ENCODE measurements around the gene GRM5. TPM values are rescaled to one million over a fixed set of nuclear protein-coding genes. Genes with fewer than 3 reads are reported as not detected.

GRM5 gene
- total RNA-seq, 1 experiment from 2014 or later, result not detected

DNA sequence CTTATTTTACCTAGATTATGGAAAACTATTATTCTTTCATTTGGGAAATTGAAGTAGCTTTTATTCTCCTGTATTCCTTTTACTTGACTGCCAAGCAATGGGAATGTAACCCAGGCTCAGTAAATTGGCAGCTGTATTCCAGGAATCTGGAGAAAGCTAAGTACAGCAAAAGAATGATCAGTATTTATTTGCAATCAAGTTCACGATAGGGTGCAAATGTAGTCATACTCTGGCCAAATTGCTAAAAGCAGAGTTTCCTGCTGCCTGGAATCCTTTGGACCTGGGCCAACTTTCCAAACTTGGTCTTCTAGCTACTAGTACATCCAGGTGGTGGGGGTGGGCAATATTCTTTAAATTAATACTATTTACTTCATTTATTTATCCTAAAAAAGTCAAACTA lies 442.3 kb downstream of the GRM5 start:
- Histone ChIP-seq H2AFZ (no peak overlapping the region), H3K4me2 (no peak overlapping the region), H3K4me3 (no peak overlapping the region), H3K9me3 (ENCODE audit: insufficient read depth, low read depth) (no peaks in the 10 kb centered on the region), H3K36me3 (ENCODE audit: low read depth) (no peaks in the 10 kb centered on the region), H3K27ac (no peak overlapping the region), H4K20me1 (ENCODE audit: insufficient read depth) (no peaks in the 10 kb centered on the region), H3K4me1 (replicated peaks; ENCODE audit: insufficient read depth) (no peaks in the 10 kb centered on the region), H3F3A (ENCODE audit: insufficient read depth, low read depth) (no peaks in the 10 kb centered on the region), H3K79me2 (ENCODE audit: low read depth) (no peaks in the 10 kb centered on the region), H3K27me3 (ENCODE audit: insufficient read depth, low read depth) (no peaks in the 10 kb centered on the region), H3K9me2 (ENCODE audit: insufficient read depth) (no peaks in the 10 kb centered on the region)
- DNase-seq, result no peak
- BruUV-seq (replicated peaks), result no TSS peak
- intact Hi-C loops (cut with micrococcal nuclease; ENCODE audit: unreplicated experiment), result no loop called here
- POLR2A ChIA-PET (ENCODE audit: unreplicated experiment), result interaction anchor here (0.5 kb wide), 1 partner anchor 1065 kb away, joined by 5 read pairs; no protein-coding TSS in a partner anchor
- TF ChIP-seq, protein P1, sequence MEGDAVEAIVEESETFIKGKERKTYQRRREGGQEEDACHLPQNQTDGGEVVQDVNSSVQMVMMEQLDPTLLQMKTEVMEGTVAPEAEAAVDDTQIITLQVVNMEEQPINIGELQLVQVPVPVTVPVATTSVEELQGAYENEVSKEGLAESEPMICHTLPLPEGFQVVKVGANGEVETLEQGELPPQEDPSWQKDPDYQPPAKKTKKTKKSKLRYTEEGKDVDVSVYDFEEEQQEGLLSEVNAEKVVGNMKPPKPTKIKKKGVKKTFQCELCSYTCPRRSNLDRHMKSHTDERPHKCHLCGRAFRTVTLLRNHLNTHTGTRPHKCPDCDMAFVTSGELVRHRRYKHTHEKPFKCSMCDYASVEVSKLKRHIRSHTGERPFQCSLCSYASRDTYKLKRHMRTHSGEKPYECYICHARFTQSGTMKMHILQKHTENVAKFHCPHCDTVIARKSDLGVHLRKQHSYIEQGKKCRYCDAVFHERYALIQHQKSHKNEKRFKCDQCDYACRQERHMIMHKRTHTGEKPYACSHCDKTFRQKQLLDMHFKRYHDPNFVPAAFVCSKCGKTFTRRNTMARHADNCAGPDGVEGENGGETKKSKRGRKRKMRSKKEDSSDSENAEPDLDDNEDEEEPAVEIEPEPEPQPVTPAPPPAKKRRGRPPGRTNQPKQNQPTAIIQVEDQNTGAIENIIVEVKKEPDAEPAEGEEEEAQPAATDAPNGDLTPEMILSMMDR (conservative IDR thresholded peaks at IDR 0.05), result no peak
- no peak for TF ChIP-seq EZH2 (IDR thresholded peaks at IDR 0.05; ENCODE audit: low read depth)
- CTCF ChIA-PET, result no interaction called here

DNA sequence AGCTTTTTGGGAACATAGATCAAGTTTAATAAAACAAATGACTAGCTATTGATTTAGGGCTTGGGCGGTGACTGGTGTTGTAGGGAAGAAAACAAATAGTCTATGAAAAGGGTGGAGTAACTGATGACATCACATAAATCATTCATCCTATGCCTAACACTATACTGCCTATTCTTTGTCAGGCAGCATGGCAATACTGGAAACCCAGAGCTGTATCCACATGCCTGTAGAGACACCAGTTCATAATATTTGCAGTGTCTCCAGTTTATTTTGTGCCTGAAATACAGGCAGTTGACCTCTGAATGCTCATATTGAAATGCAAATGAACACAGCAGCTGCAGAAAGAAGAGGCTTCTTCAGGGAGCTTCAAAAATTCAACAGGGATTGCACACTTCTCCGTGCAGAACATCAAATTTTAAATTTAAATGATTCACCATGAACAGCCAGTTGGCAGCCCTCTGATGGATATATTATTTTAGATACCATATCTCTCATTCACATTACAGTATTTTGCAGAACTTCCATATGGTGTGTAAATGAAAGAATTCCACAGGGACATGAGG lies 445.1 kb downstream of the GRM5 start:
- 0 out of 2 replicates have a peak, but pooled peaks cover 1% of the 10 kb centered on the region for H3K4me1 ChIP-seq (replicated peaks; ENCODE audit: insufficient read depth)
- CTCF ChIA-PET, result no interaction called here
- H3K9me2 ChIP-seq (ENCODE audit: insufficient read depth), result no peaks in the 10 kb centered on the region
- H2AFZ ChIP-seq, result no peak overlapping the region
- intact Hi-C loops (cut with micrococcal nuclease; ENCODE audit: unreplicated experiment), result no loop called here
- POLR2A ChIA-PET (ENCODE audit: unreplicated experiment), result no interaction called here
- H3K27ac ChIP-seq, result no peak overlapping the region
- H3K4me2 ChIP-seq, result no peak overlapping the region
- no peaks in the 10 kb centered on the region for H4K20me1 ChIP-seq (ENCODE audit: insufficient read depth)
- H3K9me3 ChIP-seq (ENCODE audit: insufficient read depth, low read depth), result no peaks in the 10 kb centered on the region
- no peaks in the 10 kb centered on the region for H3F3A ChIP-seq (ENCODE audit: insufficient read depth, low read depth)
- no peaks in the 10 kb centered on the region for H3K36me3 ChIP-seq (ENCODE audit: low read depth)
- H3K27me3 ChIP-seq (ENCODE audit: insufficient read depth, low read depth), result no peaks in the 10 kb centered on the region
- TF ChIP-seq, protein P1 (conservative IDR thresholded peaks at IDR 0.05), result no peak
- no peak for TF ChIP-seq EZH2 (IDR thresholded peaks at IDR 0.05; ENCODE audit: low read depth)
- no TSS peak for BruUV-seq (replicated peaks)
- no peak for DNase-seq
- H3K79me2 ChIP-seq (ENCODE audit: low read depth), result no peaks in the 10 kb centered on the region
- no peak overlapping the region for H3K4me3 ChIP-seq

DNA sequence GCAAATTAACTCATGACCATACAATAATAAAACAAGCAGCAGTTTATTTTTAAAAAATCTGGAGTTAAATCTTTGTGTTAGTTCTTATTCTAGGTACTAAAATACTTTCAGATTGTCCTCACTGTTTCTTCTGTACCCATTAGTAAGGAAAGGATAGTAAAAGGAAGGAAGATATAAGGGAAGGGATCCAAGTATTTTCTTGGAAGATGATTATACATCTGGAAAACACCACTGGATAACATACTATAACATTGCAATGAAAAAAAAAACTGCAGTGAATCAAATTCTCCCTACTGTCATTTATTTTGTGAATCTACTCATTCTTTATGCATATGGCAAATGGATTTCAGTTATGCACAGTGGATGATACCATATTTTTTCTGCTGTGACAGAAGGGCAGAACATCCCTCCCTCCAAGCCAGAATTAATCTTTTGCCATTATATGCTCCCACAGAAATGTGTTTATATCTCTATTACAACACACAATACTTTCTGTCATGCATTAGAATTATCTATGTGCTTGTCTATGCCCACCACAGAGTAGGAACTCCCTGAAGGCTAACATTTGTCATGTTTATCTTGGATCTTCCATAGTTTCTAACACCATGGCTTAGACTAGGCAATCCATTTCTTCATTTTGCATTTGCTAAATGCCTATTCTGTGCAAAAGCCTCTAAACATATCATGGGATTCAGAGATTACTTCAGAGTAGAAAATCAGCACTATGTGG lies 446.0 kb downstream of the GRM5 start:
- Histone ChIP-seq H3K4me2 (no peak overlapping the region), H3K27ac (no peak overlapping the region), H3K4me1 (replicated peaks; ENCODE audit: insufficient read depth) (0 out of 2 replicates have a peak, but pooled peaks cover 6% of the 10 kb centered on the region), H3K36me3 (ENCODE audit: low read depth) (no peaks in the 10 kb centered on the region), H4K20me1 (ENCODE audit: insufficient read depth) (no peaks in the 10 kb centered on the region), H3K9me2 (ENCODE audit: insufficient read depth) (no peaks in the 10 kb centered on the region), H2AFZ (no peak overlapping the region), H3K27me3 (ENCODE audit: insufficient read depth, low read depth) (no peaks in the 10 kb centered on the region), H3K79me2 (ENCODE audit: low read depth) (no peaks in the 10 kb centered on the region), H3K9me3 (ENCODE audit: insufficient read depth, low read depth) (no peaks in the 10 kb centered on the region), H3K4me3 (no peak overlapping the region), H3F3A (ENCODE audit: insufficient read depth, low read depth) (no peaks in the 10 kb centered on the region)
- ChIA-PET POLR2A (ENCODE audit: unreplicated experiment) (no interaction called here), CTCF (no interaction called here)
- TF ChIP-seq, protein P1 (conservative IDR thresholded peaks at IDR 0.05), result no peak
- TF ChIP-seq EZH2 (IDR thresholded peaks at IDR 0.05; ENCODE audit: low read depth), result no peak
- no peak for DNase-seq
- BruUV-seq (replicated peaks), result no TSS peak
- intact Hi-C loops (cut with micrococcal nuclease; ENCODE audit: unreplicated experiment), result no loop called here

All from PC-9 (cell line).